ENCODE measurements around the gene ICAM2.

The ICAM2 gene

GRCh38 chr17:64037802-64038201, 17.4 kb upstream of the ICAM2 start:
- TF ChIP-seq ISL1 (CRISPR knock-in tag; IDR thresholded peaks at IDR 0.05) (no peak), ZNF565 (CRISPR knock-in tag; conservative IDR thresholded peaks at IDR 0.05; ENCODE audit: low read depth) (no peak), ZFP30 (CRISPR knock-in tag; IDR thresholded peaks at IDR 0.05) (no peak), BACH2 (CRISPR knock-in tag; IDR thresholded peaks at IDR 0.05; ENCODE audit: borderline replicate concordance) (no peak), RARB (CRISPR knock-in tag; IDR thresholded peaks at IDR 0.05) (no peak), PATZ1 (CRISPR knock-in tag; IDR thresholded peaks at IDR 0.05; ENCODE audit: borderline replicate concordance) (no peak), ZFP3 (CRISPR knock-in tag; IDR thresholded peaks at IDR 0.05) (no peak), TOX (CRISPR knock-in tag; IDR thresholded peaks at IDR 0.05; ENCODE audit: borderline replicate concordance) (no peak), CREB5 (CRISPR knock-in tag; IDR thresholded peaks at IDR 0.05; ENCODE audit: low read depth) (no peak), OSR1 (CRISPR knock-in tag; IDR thresholded peaks at IDR 0.05) (no peak), CSDC2 (CRISPR knock-in tag; IDR thresholded peaks at IDR 0.05) (no peak)
- TF ChIP-seq, protein P1, sequence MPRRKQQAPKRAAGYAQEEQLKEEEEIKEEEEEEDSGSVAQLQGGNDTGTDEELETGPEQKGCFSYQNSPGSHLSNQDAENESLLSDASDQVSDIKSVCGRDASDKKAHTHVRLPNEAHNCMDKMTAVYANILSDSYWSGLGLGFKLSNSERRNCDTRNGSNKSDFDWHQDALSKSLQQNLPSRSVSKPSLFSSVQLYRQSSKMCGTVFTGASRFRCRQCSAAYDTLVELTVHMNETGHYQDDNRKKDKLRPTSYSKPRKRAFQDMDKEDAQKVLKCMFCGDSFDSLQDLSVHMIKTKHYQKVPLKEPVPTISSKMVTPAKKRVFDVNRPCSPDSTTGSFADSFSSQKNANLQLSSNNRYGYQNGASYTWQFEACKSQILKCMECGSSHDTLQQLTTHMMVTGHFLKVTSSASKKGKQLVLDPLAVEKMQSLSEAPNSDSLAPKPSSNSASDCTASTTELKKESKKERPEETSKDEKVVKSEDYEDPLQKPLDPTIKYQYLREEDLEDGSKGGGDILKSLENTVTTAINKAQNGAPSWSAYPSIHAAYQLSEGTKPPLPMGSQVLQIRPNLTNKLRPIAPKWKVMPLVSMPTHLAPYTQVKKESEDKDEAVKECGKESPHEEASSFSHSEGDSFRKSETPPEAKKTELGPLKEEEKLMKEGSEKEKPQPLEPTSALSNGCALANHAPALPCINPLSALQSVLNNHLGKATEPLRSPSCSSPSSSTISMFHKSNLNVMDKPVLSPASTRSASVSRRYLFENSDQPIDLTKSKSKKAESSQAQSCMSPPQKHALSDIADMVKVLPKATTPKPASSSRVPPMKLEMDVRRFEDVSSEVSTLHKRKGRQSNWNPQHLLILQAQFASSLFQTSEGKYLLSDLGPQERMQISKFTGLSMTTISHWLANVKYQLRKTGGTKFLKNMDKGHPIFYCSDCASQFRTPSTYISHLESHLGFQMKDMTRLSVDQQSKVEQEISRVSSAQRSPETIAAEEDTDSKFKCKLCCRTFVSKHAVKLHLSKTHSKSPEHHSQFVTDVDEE (CRISPR knock-in tag; IDR thresholded peaks at IDR 0.05), result no peak
- no peak for ATAC-seq

DNA sequence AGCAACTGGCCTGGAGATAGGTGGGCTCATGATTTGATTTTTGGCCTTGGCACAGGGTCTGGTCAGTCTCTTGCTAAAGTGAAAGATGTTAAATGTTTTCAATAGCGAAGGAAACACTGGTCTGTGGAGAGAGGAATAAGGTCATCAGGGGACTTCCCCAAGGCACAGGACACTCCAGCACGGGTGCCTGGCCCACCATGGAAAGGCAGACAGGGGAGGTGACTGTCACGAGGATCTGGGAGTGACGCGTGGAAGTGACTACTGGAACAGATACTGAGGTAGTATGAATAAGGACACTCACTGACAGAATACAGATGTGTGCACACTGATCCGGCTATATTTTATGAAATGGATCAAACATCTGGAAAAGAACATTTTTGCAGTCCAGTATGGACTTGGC, 16.7 kb upstream of the ICAM2 start:
- TF ChIP-seq ESRRG (CRISPR knock-in tag; IDR thresholded peaks at IDR 0.05) (no peak), CREB5 (CRISPR knock-in tag; IDR thresholded peaks at IDR 0.05; ENCODE audit: low read depth) (no peak), TCF4 (CRISPR knock-in tag; IDR thresholded peaks at IDR 0.05; ENCODE audit: borderline replicate concordance) (no peak), PATZ1 (CRISPR knock-in tag; IDR thresholded peaks at IDR 0.05; ENCODE audit: borderline replicate concordance) (no peak), SNAI2 (CRISPR knock-in tag; IDR thresholded peaks at IDR 0.05) (no peak), RARB (CRISPR knock-in tag; IDR thresholded peaks at IDR 0.05) (no peak), ZNF8 (CRISPR knock-in tag; IDR thresholded peaks at IDR 0.05) (no peak), TOX (CRISPR knock-in tag; IDR thresholded peaks at IDR 0.05; ENCODE audit: borderline replicate concordance) (no peak), ARNTL (CRISPR knock-in tag; IDR thresholded peaks at IDR 0.05; ENCODE audit: borderline replicate concordance, low read depth) (no peak), BACH2 (CRISPR knock-in tag; IDR thresholded peaks at IDR 0.05; ENCODE audit: borderline replicate concordance) (no peak)
- no peak for ATAC-seq

- peak; percentile 47; the same call in 2 of the 3 replicates for ATAC-seq
- TF ChIP-seq ZFP30 (CRISPR knock-in tag; IDR thresholded peaks at IDR 0.05) (no peak), POU6F1 (CRISPR knock-in tag; IDR thresholded peaks at IDR 0.05; ENCODE audit: borderline replicate concordance, low read depth) (no peak), ZFP3 (CRISPR knock-in tag; IDR thresholded peaks at IDR 0.05) (no peak), CSDC2 (CRISPR knock-in tag; IDR thresholded peaks at IDR 0.05) (no peak), PPARA (CRISPR knock-in tag; IDR thresholded peaks at IDR 0.05; ENCODE audit: borderline replicate concordance) (no peak), ZC3H10 (CRISPR knock-in tag; IDR thresholded peaks at IDR 0.05) (no peak), CSRNP3 (CRISPR knock-in tag; IDR thresholded peaks at IDR 0.05) (no peak), OSR1 (CRISPR knock-in tag; IDR thresholded peaks at IDR 0.05) (no peak), ZNF565 (CRISPR knock-in tag; conservative IDR thresholded peaks at IDR 0.05; ENCODE audit: low read depth) (no peak)
- TF ChIP-seq, protein P1 (CRISPR knock-in tag; IDR thresholded peaks at IDR 0.05), result no peak
Observed at GRCh38 chr17:64036198-64036922, 15.9 kb upstream of the ICAM2 start.

Measured in SK-N-SH treated with all-trans-retinoic acid at 6 μM for 48 hours (cell line).